HepG2 (cell line): Measurements from ENCODE around the gene PIEZO1. TPM values are rescaled to one million over a fixed set of nuclear protein-coding genes. Genes with fewer than 3 reads are reported as not detected.
A peak's percentile ranks its signal among the peaks of the same experiment; 100 is the strongest.

ENCODE experiments used
- ARID5B ChIP-seq: IDR thresholded peaks from 2 replicates; pipeline ENCODE4 v1.4.0; 2020; ENCODE audit warnings: mild to moderate bottlenecking, missing genetic modification reagents
- GATA4 ChIP-seq: sonication (generic); IDR thresholded peaks from 2 replicates; pipeline ENCODE4 v1.6.1; 2016; ENCODE audit warnings: antibody characterized with exemption, low read depth, borderline replicate concordance
- HMG20A ChIP-seq: IDR thresholded peaks from 2 replicates; pipeline ENCODE4 v1.6.1; 2016; ENCODE audit warnings: borderline replicate concordance
- PHF8 ChIP-seq: sonication (generic); formaldehyde crosslinking; IDR thresholded peaks from 2 replicates; pipeline ENCODE4 v1.5.0; 2020; ENCODE audit warnings: missing genetic modification reagents
- PREB ChIP-seq: sonication (generic); formaldehyde crosslinking; IDR thresholded peaks from 2 replicates; pipeline ENCODE4 v1.4.0; 2020; ENCODE audit warnings: missing genetic modification reagents
- SOX6 ChIP-seq, 2 experiments: fragments of 450-650 bp in 1 of 2; sonication (generic) in 1 of 2; formaldehyde crosslinking in 1 of 2; IDR thresholded peaks; 2 replicates each; pipeline versions ENCODE4 v1.4.0 to v1.6.1; 2017 to 2020; ENCODE audit warnings: antibody characterized with exemption in 1 of 2, mild to moderate bottlenecking in 1 of 2, missing genetic modification reagents in 1 of 2
- TRIM24 ChIP-seq: sonication (generic); formaldehyde crosslinking; IDR thresholded peaks from 2 replicates; pipeline ENCODE4 v1.8.0; 2022; ENCODE audit warnings: mild to moderate bottlenecking, missing genetic modification reagents
- ZKSCAN1 ChIP-seq: fragments of 150-350 bp; IDR thresholded peaks from 2 replicates; pipeline ENCODE4 v1.6.1; 2014; ENCODE audit warnings: low read length
- polyA plus RNA-seq, 8 experiments: library from polyadenylated mRNA; depleted of rRNA in 3 of 8; stranded (reverse) in 7 of 8; unstranded in 1 of 8; fragments of >200 nt; fragmentation: Illumina TruSeq in 4 of 8; extraction: Trizol in 4 of 8; gene quantifications; 2 replicates each; pipeline versions ENCODE4 v1.2.1 to v1.2.3, GENCODE V29; 2011 to 2016; ENCODE audit warnings: low read depth in 4 of 8, missing spikeins in 1 of 8, mixed read lengths in 1 of 8; ENCODE audit not compliant: insufficient read depth in 1 of 8
- total RNA-seq, 5 experiments: library from RNA; depleted of rRNA; stranded (reverse); fragments of >200 nt; fragmentation: Illumina TruSeq; extraction: Trizol; gene quantifications; 2 replicates each; pipeline ENCODE4 v1.2.3, GENCODE V29; 2016; ENCODE audit warnings: low read depth in 1 of 5

PIEZO1 gene
- total and polyA plus RNA-seq, 2 of the 13 experiments (the other 11 are each of a cell fraction or from before 2014, with no cell fraction given), result 67.9 to 85.0 TPM

- TF ChIP-seq HMG20A, result no peak
- TF ChIP-seq ZKSCAN1, result no peak
- no peak for TF ChIP-seq GATA4
- 0 out of 2 replicates have a peak, but pooled peaks have one; percentile 0 for TF ChIP-seq PHF8
- TF ChIP-seq TRIM24 (CRISPR knock-in tag), result no peak
- no peak for TF ChIP-seq SOX6 (IDR thresholded peaks at IDR 0.05)
- TF ChIP-seq SOX6 (CRISPR knock-in tag; IDR thresholded peaks at IDR 0.05), result no peak
- no peak for TF ChIP-seq ARID5B (CRISPR knock-in tag)
- TF ChIP-seq PREB, result no peak
These were observed 106.6 kb downstream of the PIEZO1 start (continued) for GRCh38 chr16:88678224-88678979.
